ENCODE measurements around the gene KIF2C. TPM values are rescaled to one million over a fixed set of nuclear protein-coding genes. Genes with fewer than 3 reads are reported as not detected.

KIF2C gene
- total and polyA plus RNA-seq, 9 of the 15 experiments (the other 6 are each of a cell fraction or from before 2014, with no cell fraction given) = 84.9 to 226 (median 169) TPM

- TF ChIP-seq ATF6 (CRISPR knock-in tag; IDR thresholded peaks at IDR 0.05) (0 out of 2 replicates have a peak, but pooled peaks have one; percentile 89), FOSL1 (tag; conservative IDR thresholded peaks at IDR 0.05) (no peak), NCOA2 (IDR thresholded peaks at IDR 0.05; ENCODE audit: partially characterized antibody in 2 of 2) (no peak), HNRNPL (IDR thresholded peaks at IDR 0.05; ENCODE audit: low read depth, low read length) (peak; percentile 32; the same call in 1 of the 2 replicates), ZNF395 (CRISPR knock-in tag; IDR thresholded peaks at IDR 0.05) (peak; percentile 34), NR3C1 (CRISPR knock-in tag; IDR thresholded peaks at IDR 0.05) (0 out of 2 replicates have a peak, but pooled peaks have one; percentile 86), ZNF217 (CRISPR knock-in tag; IDR thresholded peaks at IDR 0.05) (no peak), ZBTB7A (IDR thresholded peaks at IDR 0.05; ENCODE audit: borderline replicate concordance, control insufficient read depth, low read depth, low read length) (no peak), ZNF766 (CRISPR knock-in tag; conservative IDR thresholded peaks at IDR 0.05) (no peak; the same call in 1 of the 2 replicates), ATF7 (IDR thresholded peaks at IDR 0.05) (no peak), ZBTB1 (CRISPR knock-in tag; IDR thresholded peaks at IDR 0.05; ENCODE audit: borderline replicate concordance, low read depth) (no peak), SMARCB1 (IDR thresholded peaks at IDR 0.05; ENCODE audit: insufficient read length, low read depth) (no peak), ZC3H4 (CRISPR knock-in tag; IDR thresholded peaks at IDR 0.05; ENCODE audit: borderline replicate concordance) (no peak), ELF1 (tag; IDR thresholded peaks at IDR 0.05) (no peak; the same call in 1 of the 2 replicates), ZNF311 (CRISPR knock-in tag; IDR thresholded peaks at IDR 0.05) (no peak), POLR2A (conservative IDR thresholded peaks at IDR 0.05) (no peak), ZNF212 (CRISPR knock-in tag; IDR thresholded peaks at IDR 0.05) (0 out of 2 replicates have a peak, but pooled peaks have one; percentile 39), ZHX1 (conservative IDR thresholded peaks at IDR 0.05; ENCODE audit: low read length) (no peak), RAD21 (CRISPR knock-in tag; conservative IDR thresholded peaks at IDR 0.05 in 1 of 2, IDR thresholded peaks at IDR 0.05 in 1 of 2) (no peak)
- TF ChIP-seq, protein P1, sequence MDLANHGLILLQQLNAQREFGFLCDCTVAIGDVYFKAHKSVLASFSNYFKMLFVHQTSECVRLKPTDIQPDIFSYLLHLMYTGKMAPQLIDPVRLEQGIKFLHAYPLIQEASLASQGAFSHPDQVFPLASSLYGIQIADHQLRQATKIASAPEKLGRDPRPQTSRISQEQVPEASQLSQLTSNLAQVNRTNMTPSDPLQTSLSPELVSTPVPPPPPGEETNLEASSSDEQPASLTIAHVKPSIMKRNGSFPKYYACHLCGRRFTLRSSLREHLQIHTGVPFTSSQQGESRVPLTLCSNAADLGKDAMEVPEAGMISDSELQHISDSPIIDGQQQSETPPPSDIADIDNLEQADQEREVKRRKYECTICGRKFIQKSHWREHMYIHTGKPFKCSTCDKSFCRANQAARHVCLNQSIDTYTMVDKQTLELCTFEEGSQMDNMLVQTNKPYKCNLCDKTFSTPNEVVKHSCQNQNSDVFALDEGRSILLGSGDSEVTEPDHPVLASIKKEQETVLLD (IDR thresholded peaks at IDR 0.05) = no peak
Observed at GRCh38 chr1:44775930-44776729, 36.5 kb downstream of the KIF2C start (continued).

Data from K562 (cell line).